H1 (cell line): ENCODE results near the gene CXCR4. TPM values are rescaled to one million over a fixed set of nuclear protein-coding genes. Genes with fewer than 3 reads are reported as not detected.

Experiments
- CTCF ChIA-PET: fragments of 300-600 bp; sonication (Branson Sonifier 250); formaldehyde crosslinking; loops from one replicate; lab custom pipeline; 2021; ENCODE audit not compliant: partially characterized antibody; lab: Charles Lee
- POLR2A ChIA-PET: fragments of 300-600 bp; sonication (Branson Sonifier 250); formaldehyde crosslinking; loops from one replicate; lab custom pipeline; 2021; ENCODE audit warnings: inconsistent platforms; ENCODE audit not compliant: partially characterized antibody; lab: Charles Lee
- DNase-seq, 2 experiments: peaks; one replicate each; pipeline versions ENCODE4 v3.0.0 to v3.0.0-alpha.2; 2010 to 2022; ENCODE audit warnings: low spot score in 2 of 2, low read depth in 1 of 2, mixed read lengths in 1 of 2
- FAIRE-seq: peaks from 2 replicates; lab custom pipeline; 2011; peaks lifted over from hg19 to GRCh38; lab: Jason Lieb, UNC
- H2AFZ ChIP-seq: 2 replicates; pipeline ENCODE4 v1.8.1; 2012; ENCODE audit warnings: low read length, inconsistent platforms
- H2AK5ac ChIP-seq: 2 replicates; pipeline ENCODE4 v1.6.1; 2013; ENCODE audit warnings: low read depth, low read length
- H2BK120ac ChIP-seq: replicated peaks from 2 replicates; pipeline ENCODE3; 2013; ENCODE audit warnings: low read depth, low read length, inconsistent platforms
- H2BK12ac ChIP-seq: 2 replicates; pipeline ENCODE4 v1.6.1; 2013; ENCODE audit warnings: low read depth, low read length
- H2BK15ac ChIP-seq: 2 replicates; pipeline ENCODE4 v1.6.1; 2013; ENCODE audit warnings: low read length
- H2BK20ac ChIP-seq: 2 replicates; pipeline ENCODE4 v1.6.1; 2013; ENCODE audit warnings: low read length
- H2BK5ac ChIP-seq: 2 replicates; pipeline ENCODE4 v1.6.1; 2013; ENCODE audit warnings: low read depth, low read length
- H3K14ac ChIP-seq: 2 replicates; pipeline ENCODE4 v1.6.1; 2013; ENCODE audit warnings: inconsistent platforms; ENCODE audit not compliant: insufficient read length
- H3K18ac ChIP-seq: 2 replicates; pipeline ENCODE4 v1.6.1; 2013; ENCODE audit warnings: low read length; ENCODE audit errors: extremely low read depth
- H3K23ac ChIP-seq: 2 replicates; pipeline ENCODE4 v1.6.1; 2013; ENCODE audit warnings: inconsistent platforms; ENCODE audit not compliant: insufficient read length
- H3K23me2 ChIP-seq: 2 replicates; pipeline ENCODE4 v1.6.1; 2013; ENCODE audit warnings: low read depth, low read length
- H3K27ac ChIP-seq: 2 replicates; pipeline ENCODE4 v1.6.1; 2011; ENCODE audit warnings: low read depth, low read length, inconsistent platforms
- H3K27me3 ChIP-seq, 4 experiments: replicated peaks in 1 of 4; 1 replicate in 1 of 4; 2 replicates in 3 of 4; pipeline versions ENCODE4 v1.6.1 to v1.8.1; 2011 to 2013; ENCODE audit warnings: low read length in 3 of 4, mild to moderate bottlenecking in 3 of 4, inconsistent platforms in 2 of 4, mixed read lengths in 2 of 4, moderate library complexity in 1 of 4; ENCODE audit not compliant: control insufficient read depth in 3 of 4, insufficient read depth in 3 of 4; ENCODE audit errors: extremely low read depth in 1 of 4
- H3K36me3 ChIP-seq, 4 experiments: 2 replicates each; pipeline versions ENCODE4 v1.6.1 to v1.8.1; 2011 to 2013; ENCODE audit warnings: mild to moderate bottlenecking in 4 of 4, low read length in 3 of 4, moderate library complexity in 2 of 4, control low read depth in 1 of 4, inconsistent platforms in 1 of 4; ENCODE audit not compliant: insufficient read depth in 4 of 4, control insufficient read depth in 2 of 4
- H3K4ac ChIP-seq: replicated peaks from 2 replicates; pipeline ENCODE3; 2013; ENCODE audit warnings: low read length, low read depth, mixed read lengths, inconsistent platforms; ENCODE audit not compliant: insufficient read length
- H3K4me1 ChIP-seq, 4 experiments: replicated peaks in 1 of 4; 1 replicate in 1 of 4; 2 replicates in 3 of 4; pipeline versions ENCODE4 v1.6.1 to v1.8.1; 2011 to 2013; ENCODE audit warnings: low read length in 3 of 4, inconsistent platforms in 2 of 4, mixed read lengths in 1 of 4; ENCODE audit not compliant: insufficient read depth in 4 of 4, control insufficient read depth in 3 of 4
- H3K4me2 ChIP-seq, 2 experiments: 2 replicates each; pipeline versions ENCODE4 v1.6.1 to v1.8.1; 2011 to 2013; ENCODE audit warnings: low read depth in 2 of 2, low read length in 2 of 2, control low read depth in 1 of 2, inconsistent platforms in 1 of 2, mild to moderate bottlenecking in 1 of 2; ENCODE audit not compliant: insufficient read depth in 1 of 2
- H3K4me3 ChIP-seq, 4 experiments: fragments of 200-600, 300-600 bp in 1 of 4; sonication (generic), shearing (Covaris generic), sonication (Bioruptor Twin) in 1 of 4; 2 replicates each; pipeline versions ENCODE4 v1.5.1 to v1.8.1; 2011 to 2016; ENCODE audit warnings: low read length in 4 of 4, low read depth in 3 of 4, control low read depth in 2 of 4, inconsistent platforms in 2 of 4, mild to moderate bottlenecking in 2 of 4, mixed read lengths in 1 of 4, moderate library complexity in 1 of 4; ENCODE audit not compliant: insufficient read depth in 2 of 4; ENCODE audit errors: extremely low read depth in 1 of 4
- H3K56ac ChIP-seq: replicated peaks from 2 replicates; pipeline ENCODE3; 2013; ENCODE audit warnings: low read depth, mild to moderate bottlenecking, mixed read lengths, low read length, inconsistent platforms; ENCODE audit not compliant: insufficient read length
- H3K79me1 ChIP-seq: 2 replicates; pipeline ENCODE4 v1.6.1; 2013; ENCODE audit warnings: low read depth, low read length, control low read depth
- H3K79me2 ChIP-seq, 2 experiments: 2 replicates each; pipeline versions ENCODE4 v1.6.1 to v1.8.1; 2012 to 2013; ENCODE audit warnings: low read length in 2 of 2, mild to moderate bottlenecking in 2 of 2, inconsistent platforms in 1 of 2; ENCODE audit not compliant: insufficient read depth in 2 of 2, control insufficient read depth in 1 of 2
- H3K9ac ChIP-seq, 4 experiments: replicated peaks in 1 of 4; 1 replicate in 1 of 4; 2 replicates in 3 of 4; pipeline versions ENCODE4 v1.6.1 to v1.8.1; 2011 to 2013; ENCODE audit warnings: low read depth in 3 of 4, low read length in 3 of 4, control low read depth in 2 of 4, mild to moderate bottlenecking in 2 of 4, moderate library complexity in 2 of 4, inconsistent platforms in 1 of 4; ENCODE audit errors: extremely low read depth in 1 of 4
- H3K9me3 ChIP-seq, 2 experiments: 2 replicates each; pipeline versions ENCODE4 v1.6.1 to v1.8.1; 2012 to 2013; ENCODE audit warnings: mild to moderate bottlenecking in 2 of 2, moderate library complexity in 2 of 2, control low read depth in 1 of 2, inconsistent platforms in 1 of 2, low read depth in 1 of 2, low read length in 1 of 2, mixed read lengths in 1 of 2; ENCODE audit not compliant: insufficient read depth in 2 of 2
- H4K20me1 ChIP-seq, 2 experiments: replicated peaks in 1 of 2; 2 replicates each; pipeline versions ENCODE3 to v1.8.1; 2011 to 2013; ENCODE audit warnings: inconsistent platforms in 2 of 2, low read length in 2 of 2, mild to moderate bottlenecking in 1 of 2; ENCODE audit not compliant: insufficient read depth in 2 of 2, control insufficient read depth in 1 of 2
- H4K5ac ChIP-seq: 2 replicates; pipeline ENCODE4 v1.6.1; 2013; ENCODE audit warnings: low read length, low read depth, mixed read lengths, inconsistent platforms; ENCODE audit not compliant: insufficient read length
- H4K8ac ChIP-seq: 2 replicates; pipeline ENCODE4 v1.8.0; 2013; ENCODE audit warnings: mild to moderate bottlenecking, moderate library complexity, low read length, inconsistent platforms; ENCODE audit not compliant: insufficient read depth; ENCODE audit errors: extremely low read depth
- H4K91ac ChIP-seq: replicated peaks from 2 replicates; pipeline ENCODE3; 2013; ENCODE audit warnings: low read length, mixed read lengths, inconsistent platforms; ENCODE audit not compliant: insufficient read length
- BCL11A ChIP-seq, 2 experiments: IDR thresholded peaks; one replicate each; pipeline ENCODE4 v1.6.1; 2011; ENCODE audit warnings: low read depth in 2 of 2, low read length in 2 of 2, mild to moderate bottlenecking in 2 of 2
- CBX8 ChIP-seq: fragments of 300-800, 300-1000 bp; sonication (generic); IDR thresholded peaks from 2 replicates; pipeline ENCODE4 v1.7.1; 2016; ENCODE audit warnings: low read depth, low read length, borderline replicate concordance
- CEBPB ChIP-seq: IDR thresholded peaks from 2 replicates; pipeline ENCODE4 v1.6.1; 2012; ENCODE audit warnings: low read depth, low read length
- CTBP2 ChIP-seq: IDR thresholded peaks from 2 replicates; pipeline ENCODE4 v1.7.0; 2011; ENCODE audit warnings: borderline replicate concordance, mild to moderate bottlenecking, moderate library complexity, mixed read lengths, low read length; ENCODE audit not compliant: insufficient read depth, insufficient read length
- EP300 ChIP-seq, 2 experiments: IDR thresholded peaks; 1 replicate in 1 of 2; 2 replicates in 1 of 2; pipeline ENCODE4 v1.6.1; 2011 to 2012; ENCODE audit warnings: low read depth in 2 of 2, low read length in 2 of 2, mild to moderate bottlenecking in 2 of 2, borderline replicate concordance in 1 of 2, inconsistent platforms in 1 of 2, moderate library complexity in 1 of 2
- KDM5A ChIP-seq: fragments of 200-600 bp; IDR thresholded peaks from 2 replicates; pipeline ENCODE4 v1.7.1; 2012; ENCODE audit warnings: mild to moderate bottlenecking, low read length, inconsistent platforms, mixed read lengths
- POLR2A ChIP-seq, 2 experiments: IDR thresholded peaks; 1 replicate in 1 of 2; 2 replicates in 1 of 2; pipeline ENCODE4 v1.6.1; 2011; ENCODE audit warnings: low read depth in 2 of 2, low read length in 2 of 2, mild to moderate bottlenecking in 2 of 2; ENCODE audit errors: control extremely low read depth in 1 of 2
- RBBP5 ChIP-seq: IDR thresholded peaks from 2 replicates; pipeline ENCODE4 v1.7.1; 2012; ENCODE audit warnings: low read depth, mild to moderate bottlenecking, inconsistent platforms, low read length, moderate library complexity, borderline replicate concordance
- RFX5 ChIP-seq: IDR thresholded peaks from 2 replicates; pipeline ENCODE4 v1.6.1; 2011; ENCODE audit warnings: low read depth, low read length, improper control_type of control experiment, borderline replicate concordance
- TAF1 ChIP-seq: IDR thresholded peaks from 2 replicates; pipeline ENCODE4 v1.6.1; 2011; ENCODE audit warnings: mild to moderate bottlenecking, low read depth, low read length
- WGBS, 2 experiments: shearing (Covaris generic) in 1 of 2; methylation state at CpG; one replicate each; pipeline versions ENCODE4 v1.1.6 to v1.1.7; 2013 to 2015; ENCODE audit warnings: low lambda C conversion rate in 2 of 2, mixed read lengths in 2 of 2, inconsistent platforms in 1 of 2, low coverage in 1 of 2, missing lambda C conversion rate in 1 of 2; ENCODE audit not compliant: insufficient replicate concordance in 2 of 2, insufficient coverage in 1 of 2, insufficient read length in 1 of 2; ENCODE audit errors: extremely low coverage in 1 of 2, missing lambda C conversion rate in 1 of 2; 5-methylcytosine and 5-hydroxymethylcytosine counted together
- polyA plus RNA-seq, 7 experiments: library from polyadenylated mRNA; depleted of rRNA in 3 of 7; stranded (reverse) in 5 of 7; unstranded in 2 of 7; fragments of >200 nt in 5 of 7; fragments of 200-250 nt in 2 of 7; gene quantifications; 1 replicate in 5 of 7; 2 replicates in 1 of 7; 4 replicates in 1 of 7; pipeline versions ENCODE4 v1.2.1 to v1.2.3, GENCODE V29; 2011 to 2013; ENCODE audit warnings: missing spikeins in 2 of 7, mixed read lengths in 2 of 7
- total RNA-seq: library from RNA; stranded (reverse); fragmentation: NEBNext Ultra II Directional; extraction: Animal tissue kit (Norgen Biotek cat#: 25700); gene quantifications from 2 replicates; pipeline ENCODE4 v1.2.1, GENCODE V29; 2021
- TF ChIP-seq, protein P1 (sequence below): IDR thresholded peaks from 2 replicates; pipeline ENCODE4 v1.6.1; 2012; ENCODE audit warnings: inconsistent platforms
- TF ChIP-seq, protein P2 (sequence below): IDR thresholded peaks from 2 replicates; pipeline ENCODE4 v1.6.1; 2011; ENCODE audit warnings: low read length, improper control_type of control experiment

CXCR4 gene
- total and polyA plus RNA-seq, 2 of the 8 experiments (the other 6 are each of a cell fraction or from before 2014, with no cell fraction given): 1.8 to 2.8 TPM

DNA sequence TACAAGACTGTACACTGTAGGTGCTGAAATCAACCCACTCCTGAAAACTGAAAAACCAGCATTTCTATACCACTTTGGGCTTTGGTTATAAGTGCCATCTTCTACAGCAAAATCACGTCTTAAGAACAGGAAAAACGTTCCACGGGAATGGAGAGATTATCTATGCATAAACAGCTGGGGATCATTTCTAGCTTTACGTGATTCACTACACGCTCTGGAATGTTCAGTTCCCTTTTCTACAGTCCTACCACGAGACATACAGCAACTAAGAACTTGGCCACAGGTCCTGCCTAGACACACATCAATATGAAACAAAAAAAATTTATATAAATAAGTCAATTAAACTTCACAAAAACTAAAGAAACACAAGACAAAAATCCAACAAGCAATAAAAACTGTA lies 3.6 kb downstream of the CXCR4 start:
- Histone ChIP-seq H2BK20ac (no peak overlapping the region), H3K4me1 (peaks cover 0 to 8% (median under 1%) of the 10 kb centered on the region in 4 experiments; a peak in 5 of 7 replicates), H3K79me2 (no peaks in the 10 kb centered on the region), H4K91ac (no peak overlapping the region), H3K79me1 (no peaks in the 10 kb centered on the region), H2AFZ (no peak overlapping the region), H3K4me3 (no peak overlapping the region), H3K14ac (no peak overlapping the region), H3K36me3 (0 out of 8 replicates have a peak, but pooled peaks cover 0 to 2% (median 0%) of the 10 kb centered on the region in 4 experiments), H3K9ac (no peak overlapping the region), H3K9me3 (no peaks in the 10 kb centered on the region), H4K20me1 (peaks cover 0 to 5% of the 10 kb centered on the region in 2 experiments), H2BK12ac (no peak overlapping the region), H4K5ac (no peak overlapping the region), H3K23ac (no peak overlapping the region), H3K23me2 (peaks cover 23% of the 10 kb centered on the region), H2BK15ac (no peak overlapping the region), H3K27ac (no peak overlapping the region), H4K8ac (no peak overlapping the region), H2AK5ac (no peak overlapping the region), H3K56ac (no peak overlapping the region), H3K4ac (no peak overlapping the region), H2BK120ac (no peak overlapping the region), H3K27me3 (peaks cover 10 to 40% (median 35%) of the 10 kb centered on the region in 4 experiments), H3K18ac (no peak overlapping the region), H2BK5ac (no peak overlapping the region), H3K4me2 (no peak overlapping the region)
- POLR2A ChIA-PET: no interaction called here
- DNase-seq: no peak
- FAIRE-seq: no peak
- CTCF ChIA-PET: interaction anchor here (0.5 kb wide), 1 partner anchor 124 kb away, joined by 3 read pairs; no protein-coding TSS in a partner anchor
- WGBS, 2 experiments: 87% methylated on average over 6 of the region's 6 CpGs; no CpG with 5 or more reads in 1 of the 2 experiments
- TF ChIP-seq BCL11A (IDR thresholded peaks at IDR 0.05; ENCODE audit: low read depth in 2 of 2, low read length in 2 of 2) (no peak), TAF1 (no peak), RFX5 (no peak), CBX8 (no peak), POLR2A (IDR thresholded peaks at IDR 0.05; ENCODE audit: control extremely low read depth in 1 of 2, low read depth in 2 of 2, low read length in 2 of 2) (no peak), RBBP5 (no peak), CEBPB (no peak), KDM5A (no peak), EP300 (IDR thresholded peaks at IDR 0.05; ENCODE audit: borderline replicate concordance in 1 of 2, low read depth in 2 of 2, low read length in 2 of 2) (no peak), CTBP2 (no peak)
- TF ChIP-seq, protein P1, sequence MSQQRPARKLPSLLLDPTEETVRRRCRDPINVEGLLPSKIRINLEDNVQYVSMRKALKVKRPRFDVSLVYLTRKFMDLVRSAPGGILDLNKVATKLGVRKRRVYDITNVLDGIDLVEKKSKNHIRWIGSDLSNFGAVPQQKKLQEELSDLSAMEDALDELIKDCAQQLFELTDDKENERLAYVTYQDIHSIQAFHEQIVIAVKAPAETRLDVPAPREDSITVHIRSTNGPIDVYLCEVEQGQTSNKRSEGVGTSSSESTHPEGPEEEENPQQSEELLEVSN: no peak
- TF ChIP-seq, protein P2, sequence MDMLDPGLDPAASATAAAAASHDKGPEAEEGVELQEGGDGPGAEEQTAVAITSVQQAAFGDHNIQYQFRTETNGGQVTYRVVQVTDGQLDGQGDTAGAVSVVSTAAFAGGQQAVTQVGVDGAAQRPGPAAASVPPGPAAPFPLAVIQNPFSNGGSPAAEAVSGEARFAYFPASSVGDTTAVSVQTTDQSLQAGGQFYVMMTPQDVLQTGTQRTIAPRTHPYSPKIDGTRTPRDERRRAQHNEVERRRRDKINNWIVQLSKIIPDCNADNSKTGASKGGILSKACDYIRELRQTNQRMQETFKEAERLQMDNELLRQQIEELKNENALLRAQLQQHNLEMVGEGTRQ: no peak
